HUDEP-2 (cell line): ENCODE data around the gene RUFY1.
"Not testable (repeated sequence)": the region's sequence is repeated elsewhere in the genome, so short reads cannot be mapped to it uniquely, and the experiment has no call there.

ENCODE experiments used
- DNase-seq, 76 experiments: peaks; one replicate each; lab custom pipeline; 2025; ENCODE audit not compliant: unreplicated experiment in 76 of 76; lab: John Stamatoyannopoulos, UW

The RUFY1 gene

GRCh38 chr5:179657302-179658178 is 107.2 kb downstream of the RUFY1 start:
- not testable (repeated sequence) for DNase-seq

DNA sequence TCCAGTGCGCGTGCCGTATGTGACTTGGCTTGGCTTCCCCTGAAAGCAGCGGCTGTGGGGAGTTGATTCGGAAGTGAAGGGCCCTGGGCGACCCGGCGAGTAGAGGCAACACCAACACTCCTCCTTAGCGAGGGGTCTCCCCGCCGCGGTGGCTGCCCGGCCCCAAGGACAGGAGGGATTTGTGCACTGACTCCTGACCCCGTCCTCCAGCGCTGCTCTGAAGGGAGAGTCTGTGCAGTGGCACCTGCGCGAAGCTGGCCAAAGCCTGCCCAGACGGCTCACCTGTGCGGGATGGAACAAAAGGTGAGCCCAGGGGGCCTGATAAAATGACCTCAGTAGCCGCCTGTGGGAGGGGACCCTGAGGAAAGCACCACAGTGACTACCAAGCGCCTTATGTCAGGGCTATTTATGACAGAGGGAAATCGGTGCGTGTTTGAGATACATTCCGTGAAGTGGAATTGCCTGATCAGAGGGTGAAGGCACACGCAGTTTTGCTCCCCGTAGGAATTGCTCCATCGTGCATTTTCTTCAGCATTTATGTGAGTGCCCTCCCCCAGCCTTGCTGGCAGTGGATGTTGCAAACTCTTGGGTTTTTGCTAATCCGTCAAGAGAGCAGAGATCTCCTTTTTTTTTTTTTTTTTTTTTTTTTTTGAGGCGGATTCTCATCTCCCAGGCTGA is 108.0 kb downstream of the RUFY1 start:
- DNase-seq: peak in 1 of 76 experiments; percentile 1
